ENCODE results near the gene NDUFAF7. TPM values are rescaled to one million over a fixed set of nuclear protein-coding genes. Genes with fewer than 3 reads are reported as not detected.
"Not testable (repeated sequence)": the region's sequence is repeated elsewhere in the genome, so short reads cannot be mapped to it uniquely, and the experiment has no call there.

NDUFAF7 gene
- polyA plus RNA-seq, 2 of the 4 experiments (the other 2 are of a cell fraction) = 28.8 to 48.0 TPM

DNA sequence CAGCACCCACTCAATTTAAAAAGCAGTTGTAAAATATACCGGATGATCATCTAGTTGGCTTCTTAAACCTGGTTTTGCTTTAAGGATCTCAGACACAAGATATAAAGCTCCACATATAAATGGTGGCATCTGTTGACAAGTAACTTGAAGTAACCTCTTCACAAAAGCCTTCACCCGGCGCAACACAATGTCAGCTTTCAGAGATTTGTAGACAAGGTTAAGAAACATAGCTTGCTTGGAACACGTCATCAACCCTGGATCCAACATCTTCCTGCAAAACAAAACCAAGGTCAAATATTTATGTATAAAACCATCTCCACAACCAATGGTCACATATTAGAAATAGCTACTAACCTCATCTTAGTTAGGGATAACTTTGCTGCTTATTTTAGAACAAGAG lies 8.3 kb upstream of the NDUFAF7 start:
- H3K4me1 ChIP-seq = peaks cover 10% of the 10 kb centered on the region; the same call in 2 of the 3 replicates
- 93% methylated on average over 4 of the region's 4 CpGs for WGBS (ENCODE audit: missing lambda C conversion rate)
- no peak overlapping the region for H3K4me3 ChIP-seq
- FAIRE-seq (no peak), ATAC-seq (no peak), DNase-seq (ENCODE audit: low read depth in 1 of 2, low spot score in 1 of 2) (no peak)
- H3K27ac ChIP-seq = no peak overlapping the region
- H3K9me3 ChIP-seq = no peaks in the 10 kb centered on the region
- no peak overlapping the region for H3K4me2 ChIP-seq
- CTCF ChIA-PET = no interaction called here
- POLR2A ChIA-PET = interaction anchor here (1.7 kb wide), 1 partner anchor 8 kb away, joined by 7 read pairs; the partner anchor contains the start of genes CEBPZ and NDUFAF7
- no peak for TF ChIP-seq SMC3 (IDR thresholded peaks at IDR 0.05)
- TF ChIP-seq, protein P1, sequence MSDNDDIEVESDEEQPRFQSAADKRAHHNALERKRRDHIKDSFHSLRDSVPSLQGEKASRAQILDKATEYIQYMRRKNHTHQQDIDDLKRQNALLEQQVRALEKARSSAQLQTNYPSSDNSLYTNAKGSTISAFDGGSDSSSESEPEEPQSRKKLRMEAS (IDR thresholded peaks at IDR 0.05) = no peak
- no peak for TF ChIP-seq CHD4 (IDR thresholded peaks at IDR 0.05; ENCODE audit: borderline replicate concordance)

DNA sequence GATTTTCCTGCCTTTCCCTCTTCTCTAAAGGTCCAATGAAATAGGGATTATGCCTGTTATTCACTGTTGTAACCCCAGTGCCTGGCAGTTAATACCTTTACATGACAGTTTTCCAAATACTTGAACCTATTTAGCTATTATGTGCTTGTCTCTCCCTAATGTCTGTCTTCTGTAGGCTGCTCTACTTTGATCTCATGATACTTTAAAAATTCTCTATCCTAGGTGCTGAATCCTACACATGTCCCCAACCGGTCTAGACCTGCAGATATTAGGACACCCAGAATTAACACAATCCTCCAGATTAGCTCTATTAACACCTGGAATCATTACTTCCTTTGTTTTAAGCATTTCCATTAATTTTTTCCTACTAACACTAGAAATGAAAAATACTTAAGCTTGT lies 7.4 kb upstream of the NDUFAF7 start:
- 98% methylated on average over 1 of the region's 1 CpG for WGBS (ENCODE audit: missing lambda C conversion rate)
- FAIRE-seq (no peak), ATAC-seq (no peak), DNase-seq (ENCODE audit: low read depth in 1 of 2, low spot score in 1 of 2) (no peak)
- Histone ChIP-seq H3K4me1 (peaks cover 12% of the 10 kb centered on the region), H3K4me3 (no peak overlapping the region), H3K27ac (no peak overlapping the region), H3K9me3 (no peaks in the 10 kb centered on the region), H3K4me2 (no peak overlapping the region)
- POLR2A ChIA-PET = no interaction called here
- CTCF ChIA-PET = interaction anchor here (0.6 kb wide), 1 partner anchor 175 kb away, joined by 3 read pairs; no protein-coding TSS in a partner anchor
- TF ChIP-seq, protein P2, sequence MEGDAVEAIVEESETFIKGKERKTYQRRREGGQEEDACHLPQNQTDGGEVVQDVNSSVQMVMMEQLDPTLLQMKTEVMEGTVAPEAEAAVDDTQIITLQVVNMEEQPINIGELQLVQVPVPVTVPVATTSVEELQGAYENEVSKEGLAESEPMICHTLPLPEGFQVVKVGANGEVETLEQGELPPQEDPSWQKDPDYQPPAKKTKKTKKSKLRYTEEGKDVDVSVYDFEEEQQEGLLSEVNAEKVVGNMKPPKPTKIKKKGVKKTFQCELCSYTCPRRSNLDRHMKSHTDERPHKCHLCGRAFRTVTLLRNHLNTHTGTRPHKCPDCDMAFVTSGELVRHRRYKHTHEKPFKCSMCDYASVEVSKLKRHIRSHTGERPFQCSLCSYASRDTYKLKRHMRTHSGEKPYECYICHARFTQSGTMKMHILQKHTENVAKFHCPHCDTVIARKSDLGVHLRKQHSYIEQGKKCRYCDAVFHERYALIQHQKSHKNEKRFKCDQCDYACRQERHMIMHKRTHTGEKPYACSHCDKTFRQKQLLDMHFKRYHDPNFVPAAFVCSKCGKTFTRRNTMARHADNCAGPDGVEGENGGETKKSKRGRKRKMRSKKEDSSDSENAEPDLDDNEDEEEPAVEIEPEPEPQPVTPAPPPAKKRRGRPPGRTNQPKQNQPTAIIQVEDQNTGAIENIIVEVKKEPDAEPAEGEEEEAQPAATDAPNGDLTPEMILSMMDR (IDR thresholded peaks at IDR 0.05) = no peak
- TF ChIP-seq, protein P3, sequence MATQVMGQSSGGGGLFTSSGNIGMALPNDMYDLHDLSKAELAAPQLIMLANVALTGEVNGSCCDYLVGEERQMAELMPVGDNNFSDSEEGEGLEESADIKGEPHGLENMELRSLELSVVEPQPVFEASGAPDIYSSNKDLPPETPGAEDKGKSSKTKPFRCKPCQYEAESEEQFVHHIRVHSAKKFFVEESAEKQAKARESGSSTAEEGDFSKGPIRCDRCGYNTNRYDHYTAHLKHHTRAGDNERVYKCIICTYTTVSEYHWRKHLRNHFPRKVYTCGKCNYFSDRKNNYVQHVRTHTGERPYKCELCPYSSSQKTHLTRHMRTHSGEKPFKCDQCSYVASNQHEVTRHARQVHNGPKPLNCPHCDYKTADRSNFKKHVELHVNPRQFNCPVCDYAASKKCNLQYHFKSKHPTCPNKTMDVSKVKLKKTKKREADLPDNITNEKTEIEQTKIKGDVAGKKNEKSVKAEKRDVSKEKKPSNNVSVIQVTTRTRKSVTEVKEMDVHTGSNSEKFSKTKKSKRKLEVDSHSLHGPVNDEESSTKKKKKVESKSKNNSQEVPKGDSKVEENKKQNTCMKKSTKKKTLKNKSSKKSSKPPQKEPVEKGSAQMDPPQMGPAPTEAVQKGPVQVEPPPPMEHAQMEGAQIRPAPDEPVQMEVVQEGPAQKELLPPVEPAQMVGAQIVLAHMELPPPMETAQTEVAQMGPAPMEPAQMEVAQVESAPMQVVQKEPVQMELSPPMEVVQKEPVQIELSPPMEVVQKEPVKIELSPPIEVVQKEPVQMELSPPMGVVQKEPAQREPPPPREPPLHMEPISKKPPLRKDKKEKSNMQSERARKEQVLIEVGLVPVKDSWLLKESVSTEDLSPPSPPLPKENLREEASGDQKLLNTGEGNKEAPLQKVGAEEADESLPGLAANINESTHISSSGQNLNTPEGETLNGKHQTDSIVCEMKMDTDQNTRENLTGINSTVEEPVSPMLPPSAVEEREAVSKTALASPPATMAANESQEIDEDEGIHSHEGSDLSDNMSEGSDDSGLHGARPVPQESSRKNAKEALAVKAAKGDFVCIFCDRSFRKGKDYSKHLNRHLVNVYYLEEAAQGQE (IDR thresholded peaks at IDR 0.05) = peak; percentile 57

DNA sequence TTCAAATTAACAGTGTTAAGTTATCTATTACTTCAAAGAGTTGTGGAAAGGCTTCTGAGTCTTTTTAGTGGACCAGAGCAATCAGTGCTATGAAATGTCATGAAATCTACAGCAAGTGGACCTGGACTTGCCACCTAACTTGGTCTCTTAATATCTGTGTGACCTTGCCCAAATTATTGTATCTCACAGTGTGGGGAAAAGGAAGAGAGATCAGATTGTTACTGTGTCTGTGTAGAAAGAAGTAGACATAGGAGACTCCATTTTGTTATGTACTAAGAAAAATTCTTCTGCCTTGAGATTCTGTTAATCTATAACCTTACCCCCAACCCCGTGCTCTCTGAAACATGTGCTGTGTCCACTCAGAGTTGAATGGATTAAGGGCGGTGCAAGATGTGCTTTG lies 6.3 kb upstream of the NDUFAF7 start:
- DNase-seq (ENCODE audit: low read depth in 1 of 2, low spot score in 1 of 2); CTCF ChIA-PET; H3K4me2 ChIP-seq; POLR2A ChIA-PET; H3K4me3 ChIP-seq; H3K27ac ChIP-seq; H3K9me3 ChIP-seq; FAIRE-seq: not testable (repeated sequence)
- 0 out of 6 replicates have a peak, but pooled peaks of 1 of the 2 experiments have one; percentile 23 for ATAC-seq
- peak; percentile 60; the same call in 1 of the 2 replicates for TF ChIP-seq EHF (CRISPR knock-in tag; IDR thresholded peaks at IDR 0.05)
- TF ChIP-seq HOXA7 (CRISPR knock-in tag; IDR thresholded peaks at IDR 0.05) = 0 out of 2 replicates have a peak, but pooled peaks have one; percentile 60
- TF ChIP-seq, protein P4, sequence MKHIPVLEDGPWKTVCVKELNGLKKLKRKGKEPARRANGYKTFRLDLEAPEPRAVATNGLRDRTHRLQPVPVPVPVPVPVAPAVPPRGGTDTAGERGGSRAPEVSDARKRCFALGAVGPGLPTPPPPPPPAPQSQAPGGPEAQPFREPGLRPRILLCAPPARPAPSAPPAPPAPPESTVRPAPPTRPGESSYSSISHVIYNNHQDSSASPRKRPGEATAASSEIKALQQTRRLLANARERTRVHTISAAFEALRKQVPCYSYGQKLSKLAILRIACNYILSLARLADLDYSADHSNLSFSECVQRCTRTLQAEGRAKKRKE (CRISPR knock-in tag; IDR thresholded peaks at IDR 0.05; ENCODE audit: low read depth) = 0 out of 2 replicates have a peak, but pooled peaks have one; percentile 35
- H3K4me1 ChIP-seq = peaks cover 22% of the 10 kb centered on the region
- 0% methylated on average over 1 of the region's 2 CpGs for WGBS (ENCODE audit: missing lambda C conversion rate)

DNA sequence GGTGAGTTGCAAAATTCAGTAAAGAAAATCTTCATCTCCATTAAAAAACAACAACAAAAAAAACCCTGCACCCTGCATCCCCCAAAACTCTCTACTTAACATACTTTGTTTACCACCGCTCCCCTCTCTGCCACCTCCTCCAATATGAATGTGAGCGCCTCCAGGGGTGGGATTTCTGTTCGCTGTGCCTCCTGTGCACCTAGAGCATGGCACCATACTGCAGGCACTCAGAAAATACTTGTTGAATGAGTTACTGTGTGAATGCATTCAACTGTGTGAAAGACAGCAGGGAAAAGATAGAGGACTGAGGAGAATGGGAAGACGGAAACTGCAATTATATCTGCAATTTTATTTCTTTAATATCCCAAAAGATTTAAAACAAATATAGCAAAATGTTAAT lies 4.6 kb upstream of the NDUFAF7 start:
- POLR2A ChIA-PET = no interaction called here
- DNase-seq (ENCODE audit: low read depth in 1 of 2, low spot score in 1 of 2) (no peak), FAIRE-seq (no peak), ATAC-seq (no peak)
- H3K4me2 ChIP-seq = no peak overlapping the region
- peaks cover 24% of the 10 kb centered on the region for H3K4me1 ChIP-seq
- no peak overlapping the region for H3K4me3 ChIP-seq
- CTCF ChIA-PET = interaction anchor here (1.1 kb wide), 1 partner anchor 59 kb away, joined by 4 read pairs; no protein-coding TSS in a partner anchor
- H3K9me3 ChIP-seq = no peaks in the 10 kb centered on the region
- 92% methylated on average over 4 of the region's 4 CpGs for WGBS (ENCODE audit: missing lambda C conversion rate)
- no peak overlapping the region for H3K27ac ChIP-seq
- TF ChIP-seq CHD4 (IDR thresholded peaks at IDR 0.05; ENCODE audit: borderline replicate concordance) (no peak), HOXB5 (CRISPR knock-in tag; IDR thresholded peaks at IDR 0.05) (no peak), RFX5 (IDR thresholded peaks at IDR 0.05) (no peak), HDAC2 (IDR thresholded peaks at IDR 0.05) (no peak), SREBF2 (IDR thresholded peaks at IDR 0.05) (no peak), BHLHE40 (IDR thresholded peaks at IDR 0.05; ENCODE audit: low read depth, low read length) (no peak), GATA3 (IDR thresholded peaks at IDR 0.05; ENCODE audit: borderline replicate concordance) (no peak), ZFP36 (IDR thresholded peaks at IDR 0.05; ENCODE audit: borderline replicate concordance, partially characterized antibody) (no peak), MAFK (IDR thresholded peaks at IDR 0.05; ENCODE audit: partially characterized antibody) (no peak), TP53 (CRISPR knock-in tag; IDR thresholded peaks at IDR 0.05) (no peak), CEBPB (IDR thresholded peaks at IDR 0.05) (no peak), RNF2 (IDR thresholded peaks at IDR 0.05; ENCODE audit: borderline replicate concordance, low read depth) (no peak), RCOR1 (IDR thresholded peaks at IDR 0.05; ENCODE audit: low read depth, low read length) (no peak), NFE2L2 (conservative IDR thresholded peaks at IDR 0.05; ENCODE audit: low read length) (no peak)
- TF ChIP-seq, protein P4 (CRISPR knock-in tag; IDR thresholded peaks at IDR 0.05; ENCODE audit: low read depth) = no peak
- TF ChIP-seq, protein P5, sequence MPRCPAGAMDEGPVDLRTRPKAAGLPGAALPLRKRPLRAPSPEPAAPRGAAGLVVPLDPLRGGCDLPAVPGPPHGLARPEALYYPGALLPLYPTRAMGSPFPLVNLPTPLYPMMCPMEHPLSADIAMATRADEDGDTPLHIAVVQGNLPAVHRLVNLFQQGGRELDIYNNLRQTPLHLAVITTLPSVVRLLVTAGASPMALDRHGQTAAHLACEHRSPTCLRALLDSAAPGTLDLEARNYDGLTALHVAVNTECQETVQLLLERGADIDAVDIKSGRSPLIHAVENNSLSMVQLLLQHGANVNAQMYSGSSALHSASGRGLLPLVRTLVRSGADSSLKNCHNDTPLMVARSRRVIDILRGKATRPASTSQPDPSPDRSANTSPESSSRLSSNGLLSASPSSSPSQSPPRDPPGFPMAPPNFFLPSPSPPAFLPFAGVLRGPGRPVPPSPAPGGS (IDR thresholded peaks at IDR 0.05) = no peak
